Fibroblast of skin of abdomen (primary cell): Measurements from ENCODE around the gene CUL3.

Source experiments
- DNase-seq: peaks from one replicate; pipeline ENCODE4 v3.0.0-alpha.2; 2013

The CUL3 gene

GRCh38 chr2:224579411-224579810, 5.8 kb downstream of the CUL3 start:
- DNase-seq: no peak

- no peak for DNase-seq
These were observed 7.6 kb downstream of the CUL3 start for GRCh38 chr2:224577541-224577940.

GRCh38 chr2:224576088-224576715, 9.0 kb downstream of the CUL3 start:
- no peak for DNase-seq

GRCh38 chr2:224574423-224575084, 10.6 kb downstream of the CUL3 start:
- DNase-seq: no peak

GRCh38 chr2:224573724-224574123, 11.4 kb downstream of the CUL3 start:
- no peak for DNase-seq

GRCh38 chr2:224572338-224572737, 12.8 kb downstream of the CUL3 start:
- no peak for DNase-seq

GRCh38 chr2:224570328-224570993, 14.7 kb downstream of the CUL3 start:
- DNase-seq: peak; percentile 61

GRCh38 chr2:224569654-224570053, 15.5 kb downstream of the CUL3 start:
- DNase-seq: no peak

- no peak for DNase-seq
These were observed 19.6 kb downstream of the CUL3 start for GRCh38 chr2:224565452-224566035.

GRCh38 chr2:224563537-224563936, 21.6 kb downstream of the CUL3 start:
- DNase-seq: peak; percentile 32

- DNase-seq: no peak
These were observed 22.3 kb downstream of the CUL3 start for GRCh38 chr2:224562831-224563230.

- no peak for DNase-seq
These were observed 23.7 kb downstream of the CUL3 start for GRCh38 chr2:224561234-224562005.

- no peak for DNase-seq
These were observed 24.6 kb downstream of the CUL3 start for GRCh38 chr2:224560549-224560948.

GRCh38 chr2:224557610-224558009, 27.6 kb downstream of the CUL3 start:
- DNase-seq: no peak

GRCh38 chr2:224556381-224556780, 28.8 kb downstream of the CUL3 start:
- DNase-seq: peak; percentile 11

- no peak for DNase-seq
These were observed 29.3 kb downstream of the CUL3 start for GRCh38 chr2:224555823-224556366.

GRCh38 chr2:224552771-224553170, 32.4 kb downstream of the CUL3 start:
- no peak for DNase-seq

- no peak for DNase-seq
These were observed 33.5 kb downstream of the CUL3 start for GRCh38 chr2:224551693-224552092.

- DNase-seq: no peak
These were observed 38.2 kb downstream of the CUL3 start for GRCh38 chr2:224546926-224547325.

GRCh38 chr2:224545884-224546644, 39.1 kb downstream of the CUL3 start:
- DNase-seq: peak; percentile 58

- DNase-seq: no peak
These were observed 41.2 kb downstream of the CUL3 start for GRCh38 chr2:224543939-224544338.
